ENCODE data around the gene RAB39B. TPM values are rescaled to one million over a fixed set of nuclear protein-coding genes. Genes with fewer than 3 reads are reported as not detected.

The RAB39B gene
- total RNA-seq, 4 donors from 2014 or later = 0.34 to 0.89 TPM; not detected in 2

DNA sequence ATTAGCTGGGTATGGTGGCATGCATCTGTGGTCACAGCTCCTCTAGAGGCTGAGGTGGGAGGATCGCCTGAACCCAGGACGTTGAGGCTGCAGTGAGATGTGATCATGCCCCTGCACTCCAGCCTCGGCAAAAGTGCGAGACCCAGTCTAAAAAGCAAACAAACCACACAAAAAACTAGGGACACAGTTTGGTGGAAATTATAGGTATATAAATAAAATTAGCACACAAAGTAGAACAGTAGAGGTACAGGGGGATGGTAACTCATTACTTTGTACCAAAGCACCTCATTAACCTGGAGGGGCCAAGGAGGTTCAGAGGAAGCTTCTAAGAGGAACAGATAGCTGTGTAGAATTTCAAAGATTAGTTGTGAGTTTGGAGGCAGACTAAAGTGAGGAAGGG is 42.9 kb downstream of the RAB39B start:
- H3K27ac ChIP-seq = no peak overlapping the region
- no peaks in the 10 kb centered on the region for H3K27me3 ChIP-seq
- no peak overlapping the region for H3K4me3 ChIP-seq
- H3K9me3 ChIP-seq = no peaks in the 10 kb centered on the region
- 86% methylated on average over 4 of the region's 4 CpGs for WGBS
- H3K36me3 ChIP-seq = peaks cover 3% of the 10 kb centered on the region
- peaks cover 3% of the 10 kb centered on the region for H3K4me1 ChIP-seq
- DNase-seq (ENCODE audit: low spot score in 2 of 2) = no peak
- TF ChIP-seq, protein P1, sequence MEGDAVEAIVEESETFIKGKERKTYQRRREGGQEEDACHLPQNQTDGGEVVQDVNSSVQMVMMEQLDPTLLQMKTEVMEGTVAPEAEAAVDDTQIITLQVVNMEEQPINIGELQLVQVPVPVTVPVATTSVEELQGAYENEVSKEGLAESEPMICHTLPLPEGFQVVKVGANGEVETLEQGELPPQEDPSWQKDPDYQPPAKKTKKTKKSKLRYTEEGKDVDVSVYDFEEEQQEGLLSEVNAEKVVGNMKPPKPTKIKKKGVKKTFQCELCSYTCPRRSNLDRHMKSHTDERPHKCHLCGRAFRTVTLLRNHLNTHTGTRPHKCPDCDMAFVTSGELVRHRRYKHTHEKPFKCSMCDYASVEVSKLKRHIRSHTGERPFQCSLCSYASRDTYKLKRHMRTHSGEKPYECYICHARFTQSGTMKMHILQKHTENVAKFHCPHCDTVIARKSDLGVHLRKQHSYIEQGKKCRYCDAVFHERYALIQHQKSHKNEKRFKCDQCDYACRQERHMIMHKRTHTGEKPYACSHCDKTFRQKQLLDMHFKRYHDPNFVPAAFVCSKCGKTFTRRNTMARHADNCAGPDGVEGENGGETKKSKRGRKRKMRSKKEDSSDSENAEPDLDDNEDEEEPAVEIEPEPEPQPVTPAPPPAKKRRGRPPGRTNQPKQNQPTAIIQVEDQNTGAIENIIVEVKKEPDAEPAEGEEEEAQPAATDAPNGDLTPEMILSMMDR (IDR thresholded peaks at IDR 0.05) = no peak
- TF ChIP-seq POLR2AphosphoS5 (IDR thresholded peaks at IDR 0.05) (no peak), POLR2A (IDR thresholded peaks at IDR 0.05) (no peak), EP300 (IDR thresholded peaks at IDR 0.05) (no peak)

DNA sequence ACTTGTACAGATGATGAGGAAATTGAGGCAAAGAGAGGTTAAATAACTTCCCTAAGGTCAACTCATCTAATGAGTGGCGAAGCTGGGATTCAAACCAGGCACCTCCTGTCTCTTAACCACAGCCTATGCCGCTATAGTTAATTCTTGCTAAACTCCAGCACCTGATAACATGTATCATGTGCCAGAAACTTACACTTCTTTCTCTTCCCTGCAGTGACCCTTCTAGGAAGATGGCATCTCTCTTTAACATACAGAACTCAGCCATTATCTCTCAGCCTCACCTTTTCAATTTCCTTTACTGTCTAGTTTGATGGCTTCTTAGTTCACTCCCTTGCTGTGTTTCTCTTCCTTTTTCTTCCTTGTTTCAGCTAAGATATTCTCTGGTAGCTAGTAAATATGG is 45.5 kb downstream of the RAB39B start:
- no peak for DNase-seq (ENCODE audit: low spot score in 2 of 2)
- no peaks in the 10 kb centered on the region for H3K9me3 ChIP-seq
- H3K4me3 ChIP-seq = no peak overlapping the region
- 88% methylated on average over 2 of the region's 2 CpGs for WGBS
- no peaks in the 10 kb centered on the region for H3K27me3 ChIP-seq
- H3K4me1 ChIP-seq = peaks cover 3% of the 10 kb centered on the region
- TF ChIP-seq EP300 (IDR thresholded peaks at IDR 0.05) = no peak
- TF ChIP-seq, protein P1 (IDR thresholded peaks at IDR 0.05) = no peak
- TF ChIP-seq POLR2AphosphoS5 (IDR thresholded peaks at IDR 0.05) = no peak
- no peak for TF ChIP-seq POLR2A (IDR thresholded peaks at IDR 0.05)
- H3K36me3 ChIP-seq = peaks cover 3% of the 10 kb centered on the region
- no peak overlapping the region for H3K27ac ChIP-seq

DNA sequence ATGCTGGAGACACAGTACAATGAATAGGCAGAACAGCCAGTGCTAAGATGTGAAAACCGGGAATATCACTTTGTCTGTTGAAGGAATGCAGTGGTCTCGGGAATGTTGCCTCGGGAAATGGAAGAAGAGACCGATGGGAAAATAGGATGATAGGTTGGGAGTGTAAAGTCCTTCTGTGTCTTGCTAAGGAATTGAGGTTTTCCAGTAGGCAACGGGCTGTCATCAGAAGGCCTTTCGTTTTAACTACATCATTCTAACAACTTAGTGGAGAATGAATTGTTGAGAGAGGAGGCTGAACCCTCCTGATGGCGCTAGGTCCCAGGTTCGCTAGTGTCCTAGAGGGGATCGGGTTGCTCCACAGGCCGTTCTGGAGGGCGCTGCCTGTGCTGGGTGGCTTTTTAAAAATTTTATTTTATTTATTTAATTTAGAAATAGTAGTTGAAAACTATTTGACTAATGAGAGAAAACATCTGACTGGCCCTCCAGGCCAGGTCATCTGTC is 47.3 kb downstream of the RAB39B start:
- Histone ChIP-seq H3K27me3 (no peaks in the 10 kb centered on the region), H3K4me3 (peak overlapping the region; percentile 69), H3K4me1 (peaks cover 3% of the 10 kb centered on the region), H3K36me3 (no peaks in the 10 kb centered on the region), H3K27ac (peak overlapping the region; percentile 93), H3K9me3 (no peaks in the 10 kb centered on the region)
- DNase-seq (ENCODE audit: low spot score in 2 of 2) = no peak
- 34% methylated on average over 11 of the region's 11 CpGs for WGBS
- TF ChIP-seq POLR2A (IDR thresholded peaks at IDR 0.05) (no peak), POLR2AphosphoS5 (IDR thresholded peaks at IDR 0.05) (no peak), EP300 (IDR thresholded peaks at IDR 0.05) (no peak)
- TF ChIP-seq, protein P1 (IDR thresholded peaks at IDR 0.05) = no peak

DNA sequence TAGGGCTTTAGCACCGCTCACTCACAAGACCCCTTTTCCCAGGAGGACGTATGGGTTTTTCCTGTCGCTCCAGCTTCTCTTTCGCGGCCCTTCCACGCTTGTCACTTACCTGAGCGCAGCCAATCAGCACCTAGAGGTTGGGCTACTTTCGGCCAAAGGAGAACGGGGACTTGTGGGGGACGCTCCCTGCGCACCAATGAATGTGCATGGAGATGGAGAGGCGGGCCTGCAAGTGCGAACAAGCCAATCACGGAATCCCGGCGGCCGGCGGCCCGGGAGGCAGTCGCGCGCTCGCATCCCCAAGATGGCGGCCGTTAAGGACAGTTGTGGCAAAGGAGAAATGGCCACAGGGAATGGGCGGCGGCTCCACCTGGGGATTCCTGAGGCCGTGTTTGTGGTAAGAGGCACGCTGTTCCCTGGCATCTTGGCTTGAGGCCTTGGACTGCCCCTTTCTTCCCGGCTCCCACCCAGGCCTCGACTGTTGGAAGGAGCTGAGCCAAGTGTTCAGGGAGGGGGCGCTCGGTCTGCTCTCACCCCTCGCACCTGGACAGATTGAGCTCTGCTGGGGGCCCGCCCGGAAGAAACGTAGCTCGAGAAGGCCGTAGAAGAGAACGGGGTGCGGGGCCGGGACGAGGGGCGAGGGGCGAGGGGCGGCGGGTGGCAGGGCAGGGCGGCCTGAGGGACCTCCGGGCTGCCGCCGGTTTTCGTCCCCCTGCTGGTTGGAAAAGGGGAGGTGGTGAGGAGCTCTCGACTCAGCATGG is 47.9 kb downstream of the RAB39B start, which contains the start of gene VBP1:
TSS of gene VBP1 (plus strand) at position 282 of the 761 bp plus-strand sequence. CDS start at position 305, 23 bp downstream.
- Histone ChIP-seq H3K36me3 (no peaks in the 10 kb centered on the region), H3K9me3 (no peaks in the 10 kb centered on the region), H3K4me1 (peaks cover 3% of the 10 kb centered on the region), H3K27ac (peak within 1 kb of the TSS; percentile 93), H3K27me3 (no peaks in the 10 kb centered on the region), H3K4me3 (peak within 1 kb of the TSS; percentile 69)
- TF ChIP-seq, protein P1 (IDR thresholded peaks at IDR 0.05) = peak in 1 of 2 donors; percentile 46
- peak in 1 of 3 donors; percentile 27 for TF ChIP-seq POLR2AphosphoS5 (IDR thresholded peaks at IDR 0.05)
- TF ChIP-seq EP300 (IDR thresholded peaks at IDR 0.05) = no peak
- TF ChIP-seq POLR2A (IDR thresholded peaks at IDR 0.05) = no peak
- DNase-seq (ENCODE audit: low spot score in 2 of 2) = peak; percentile 93 to 94
- WGBS = 47% methylated on average over 25 of the region's 53 CpGs

DNA sequence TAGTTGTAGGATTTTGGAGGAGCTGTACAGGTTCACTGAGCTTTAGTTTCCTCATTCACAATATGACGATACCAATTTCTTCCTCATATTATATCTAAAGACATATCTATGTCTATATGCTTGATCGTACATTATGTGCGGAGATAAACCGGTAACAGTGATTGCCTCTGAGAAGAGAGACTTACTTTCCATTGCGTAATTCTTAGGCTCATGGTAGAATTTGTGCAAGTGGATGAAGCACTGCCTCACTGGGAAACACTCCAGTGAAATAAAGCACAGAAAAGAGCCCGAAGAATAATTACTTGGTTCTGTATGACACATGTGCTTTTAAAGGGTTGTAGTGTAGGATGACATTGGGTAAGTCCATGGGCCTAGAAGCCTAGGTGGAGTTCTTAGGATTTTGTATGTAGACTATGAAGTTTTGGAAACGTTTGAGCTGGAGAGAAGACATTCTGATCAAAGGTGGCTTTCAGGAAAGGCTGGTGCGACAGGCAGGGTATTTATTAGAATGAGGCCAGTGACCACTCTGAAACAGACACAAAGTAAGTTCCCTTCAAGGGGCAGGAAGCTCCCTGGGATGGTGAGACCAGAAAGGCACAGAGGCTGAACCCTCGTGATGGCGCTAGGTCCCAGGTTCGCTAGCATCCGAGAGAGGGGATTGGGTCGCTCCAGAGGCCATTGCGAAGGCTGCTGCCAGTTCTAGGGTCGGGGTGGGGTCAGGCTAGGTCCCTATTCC is 48.7 kb downstream of the RAB39B start:
- DNase-seq (ENCODE audit: low spot score in 2 of 2) = no peak

More for the DNA sequence above, 48.7 kb downstream of the RAB39B start:
- H3K27me3 ChIP-seq = no peaks in the 10 kb centered on the region
- H3K4me3 ChIP-seq = peak overlapping the region; percentile 69
- TF ChIP-seq EP300 (IDR thresholded peaks at IDR 0.05) (no peak), POLR2A (IDR thresholded peaks at IDR 0.05) (no peak)
- 62% methylated on average over 14 of the region's 15 CpGs for WGBS
- H3K9me3 ChIP-seq = no peaks in the 10 kb centered on the region
- peak overlapping the region; percentile 93 for H3K27ac ChIP-seq
- H3K36me3 ChIP-seq = no peaks in the 10 kb centered on the region
- H3K4me1 ChIP-seq = peaks cover 3% of the 10 kb centered on the region
